OCI-LY7 (cell line): ENCODE data around the gene CTSV. TPM values are rescaled to one million over a fixed set of nuclear protein-coding genes. Genes with fewer than 3 reads are reported as not detected.
"Not testable (repeated sequence)": the region's sequence is repeated elsewhere in the genome, so short reads cannot be mapped to it uniquely, and the experiment has no call there.

ENCODE experiments used
- BruUV-seq: library from RNA; stranded (reverse); fragments of 400-500 nt; replicated peaks from 2 replicates; lab custom pipeline; 2021; lab: Mats Ljungman, UMichigan
- CTCF ChIA-PET: fragments of 300-600 bp; sonication (Branson Sonifier 250); formaldehyde crosslinking; loops from one replicate; lab custom pipeline; 2022; ENCODE audit warnings: antibody characterized with exemption; ENCODE audit not compliant: unreplicated experiment; lab: Charles Lee
- POLR2A ChIA-PET: fragments of 300-600 bp; sonication (Branson Sonifier 250); formaldehyde crosslinking; loops from one replicate; lab custom pipeline; 2022; ENCODE audit warnings: antibody characterized with exemption; lab: Charles Lee
- DNase-seq: peaks from one replicate; pipeline ENCODE4 v3.0.0-alpha.2; 2015; ENCODE audit warnings: low spot score
- H2AFZ ChIP-seq: fragments of 200-600 bp; sonication (generic), shearing (Covaris generic); 2 replicates; pipeline ENCODE4 v1.6.1; 2014; ENCODE audit warnings: mild to moderate bottlenecking, antibody characterized with exemption, low read length, moderate library complexity
- H3K27ac ChIP-seq: fragments of 200-600 bp; sonication (generic); 2 replicates; pipeline ENCODE4 v1.5.1; 2014; ENCODE audit warnings: mixed run types, low read depth, mild to moderate bottlenecking, moderate library complexity, low read length, inconsistent platforms; ENCODE audit not compliant: poor library complexity, severe bottlenecking
- H3K36me3 ChIP-seq: fragments of 200-600 bp; sonication (generic); 2 replicates; pipeline ENCODE4 v1.6.1; 2014; ENCODE audit warnings: mild to moderate bottlenecking, antibody characterized with exemption, low read length, moderate library complexity, mixed read lengths; ENCODE audit not compliant: insufficient read depth
- H3K4me1 ChIP-seq: fragments of 200-600 bp; sonication (generic); 2 replicates; pipeline ENCODE4 v1.5.1; 2014; ENCODE audit warnings: mild to moderate bottlenecking, low read length; ENCODE audit not compliant: insufficient read depth, poor library complexity, severe bottlenecking
- H3K4me2 ChIP-seq: fragments of 200-600 bp; sonication (generic); 2 replicates; pipeline ENCODE4 v1.6.1; 2014; ENCODE audit warnings: mild to moderate bottlenecking, low read length
- H3K4me3 ChIP-seq: fragments of 200-600 bp; sonication (generic); 2 replicates; pipeline ENCODE4 v1.5.1; 2014; ENCODE audit warnings: mild to moderate bottlenecking, low read depth, low read length; ENCODE audit not compliant: poor library complexity, severe bottlenecking
- H3K79me2 ChIP-seq: fragments of 200-600 bp; sonication (generic); 2 replicates; pipeline ENCODE4 v1.6.1; 2016; ENCODE audit warnings: low read depth, mild to moderate bottlenecking, low read length, moderate library complexity, mixed read lengths; ENCODE audit not compliant: insufficient read depth
- H3K9me2 ChIP-seq: fragments of 200-600 bp; sonication (generic); 2 replicates; pipeline ENCODE4 v1.6.1; 2016; ENCODE audit warnings: mild to moderate bottlenecking, low read length, mixed read lengths; ENCODE audit not compliant: insufficient read depth
- H3K9me3 ChIP-seq: fragments of 200-600 bp; sonication (generic); 2 replicates; pipeline ENCODE4 v1.6.1; 2014; ENCODE audit warnings: mild to moderate bottlenecking, mixed run types, low read length, mixed read lengths
- H4K20me1 ChIP-seq: fragments of 200-600 bp; sonication (generic); 2 replicates; pipeline ENCODE4 v1.6.1; 2014; ENCODE audit warnings: mild to moderate bottlenecking, antibody characterized with exemption, low read length, moderate library complexity, mixed read lengths; ENCODE audit not compliant: insufficient read depth
- intact Hi-C: fragments of 100-400 bp; cut with micrococcal nuclease; formaldehyde crosslinking; loops from one replicate; pipeline ENCODE4 v1.10.0; 2022; ENCODE audit not compliant: unreplicated experiment
- total RNA-seq, 2 experiments: library from RNA; depleted of rRNA in 1 of 2; stranded (reverse); fragments of >200 nt in 1 of 2; shearing (Covaris generic) in 1 of 2; gene quantifications; 2 replicates each; pipeline ENCODE4 v1.2.3, GENCODE V29; 2014 to 2022

The CTSV gene
- total RNA-seq, 2 experiments from 2014 or later, result 0.25 to 1.3 TPM

DNA sequence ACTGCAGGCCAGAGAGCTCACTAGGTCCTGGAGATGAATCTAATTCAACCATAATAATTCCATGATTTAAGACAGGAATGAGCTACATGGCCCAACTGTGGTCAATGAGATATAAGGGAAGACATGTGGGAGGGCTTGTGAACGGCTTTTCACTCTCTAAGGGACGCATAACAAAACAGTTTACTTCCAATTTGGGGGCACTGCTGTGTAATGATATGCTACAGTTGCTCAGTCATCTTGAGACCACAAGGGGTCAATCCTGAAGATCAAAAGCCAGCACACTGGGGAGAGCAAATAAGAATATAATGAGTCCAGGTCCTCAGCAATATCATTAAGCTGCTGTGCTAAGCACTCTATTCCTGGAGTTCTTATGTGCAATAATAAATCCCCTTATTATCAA, 46.6 kb downstream of the CTSV start:
- H3K4me3 ChIP-seq, H3K9me2 ChIP-seq, DNase-seq, H2AFZ ChIP-seq, H3K27ac ChIP-seq, H3K4me1 ChIP-seq, H3K36me3 ChIP-seq, H3K9me3 ChIP-seq, H4K20me1 ChIP-seq, H3K4me2 ChIP-seq, CTCF ChIA-PET, BruUV-seq, POLR2A ChIA-PET, intact Hi-C loops: not testable (repeated sequence)
- H3K79me2 ChIP-seq, result peaks cover 50% of the 10 kb centered on the region

DNA sequence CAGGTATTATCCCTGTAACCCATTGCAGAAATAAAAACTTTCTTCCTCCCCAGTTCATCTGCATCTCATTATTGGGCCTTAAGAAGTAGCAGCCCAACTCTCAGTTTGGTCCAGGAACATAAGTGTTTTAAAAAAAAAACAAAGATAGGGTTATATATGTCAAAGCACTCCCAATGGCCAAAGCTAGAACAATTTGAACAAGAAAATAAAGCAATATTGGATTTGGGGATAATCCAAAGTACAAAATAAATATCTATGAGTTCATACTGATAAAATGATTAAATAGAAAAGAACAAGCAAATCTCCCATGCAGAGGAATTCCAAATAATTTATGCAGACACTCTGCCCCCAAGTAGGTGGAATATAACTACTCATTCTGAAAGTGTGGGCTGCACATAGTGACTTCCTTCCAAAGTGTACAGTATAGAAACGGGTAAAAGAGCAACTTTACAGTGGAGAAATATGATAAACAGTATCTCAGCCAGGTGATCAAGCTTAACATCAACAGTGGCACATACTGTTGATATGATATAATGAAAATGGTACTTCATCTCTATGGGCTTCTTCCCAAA, 49.1 kb downstream of the CTSV start:
- H2AFZ ChIP-seq, H3K9me2 ChIP-seq, CTCF ChIA-PET: not testable (repeated sequence)

DNA sequence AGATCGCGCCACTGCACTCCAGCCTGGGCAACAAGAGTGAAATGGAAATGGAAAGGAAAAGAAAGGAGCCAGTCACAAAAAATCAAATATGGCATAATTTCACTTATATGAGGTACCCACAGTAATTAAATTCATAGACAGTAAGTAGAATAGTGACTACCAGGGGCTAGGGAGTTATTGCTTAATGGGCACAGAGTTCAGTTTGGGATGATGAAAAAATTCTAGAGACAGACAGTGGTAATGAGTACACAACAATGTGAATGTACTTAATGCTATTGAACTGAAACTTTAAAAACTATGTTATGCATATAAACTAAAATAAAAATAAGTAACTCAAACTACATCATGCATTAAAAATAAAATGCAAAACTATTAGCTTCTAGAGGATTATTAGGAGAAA, 54.1 kb downstream of the CTSV start:
- CTCF ChIA-PET, H2AFZ ChIP-seq: not testable (repeated sequence)
- H3K79me2 ChIP-seq, result peaks cover 44% of the 10 kb centered on the region

More for the DNA sequence above, 49.1 kb downstream of the CTSV start:
- H3K4me3 ChIP-seq, H4K20me1 ChIP-seq, H3K36me3 ChIP-seq, BruUV-seq, POLR2A ChIA-PET, intact Hi-C loops, H3K9me3 ChIP-seq, H3K4me2 ChIP-seq, H3K27ac ChIP-seq, H3K4me1 ChIP-seq, DNase-seq: not testable (repeated sequence)
- H3K79me2 ChIP-seq, result peaks cover 58% of the 10 kb centered on the region

DNA sequence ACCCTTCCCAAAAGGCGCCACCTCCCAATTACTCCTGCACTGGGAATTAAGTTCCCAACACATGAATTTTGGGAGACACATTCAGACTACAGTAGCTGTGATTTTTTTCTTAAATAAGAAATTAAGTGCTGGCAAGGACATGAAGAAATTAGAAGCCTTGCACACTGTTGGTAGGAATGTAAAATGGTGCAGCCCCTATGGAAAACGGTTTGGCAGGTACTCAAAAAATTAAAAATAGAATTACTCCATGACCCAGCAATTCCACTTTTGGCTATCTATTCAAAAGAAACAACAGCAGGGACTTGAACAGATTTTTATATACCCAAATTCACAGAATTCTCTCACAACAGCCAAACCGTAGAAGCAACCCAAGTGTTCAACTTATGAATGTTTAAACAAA, 54.8 kb downstream of the CTSV start:
- H3K9me3 ChIP-seq, CTCF ChIA-PET, H3K27ac ChIP-seq, H3K36me3 ChIP-seq, H3K4me3 ChIP-seq, H3K4me2 ChIP-seq, BruUV-seq, H2AFZ ChIP-seq, H3K9me2 ChIP-seq, POLR2A ChIA-PET, H3K4me1 ChIP-seq, H4K20me1 ChIP-seq, intact Hi-C loops, DNase-seq: not testable (repeated sequence)
- peaks cover 46% of the 10 kb centered on the region for H3K79me2 ChIP-seq

More for the DNA sequence above, 54.1 kb downstream of the CTSV start:
- H3K27ac ChIP-seq, H3K4me2 ChIP-seq, H4K20me1 ChIP-seq, BruUV-seq, DNase-seq, H3K9me2 ChIP-seq, H3K4me1 ChIP-seq, H3K4me3 ChIP-seq, H3K36me3 ChIP-seq, intact Hi-C loops, H3K9me3 ChIP-seq, POLR2A ChIA-PET: not testable (repeated sequence)

DNA sequence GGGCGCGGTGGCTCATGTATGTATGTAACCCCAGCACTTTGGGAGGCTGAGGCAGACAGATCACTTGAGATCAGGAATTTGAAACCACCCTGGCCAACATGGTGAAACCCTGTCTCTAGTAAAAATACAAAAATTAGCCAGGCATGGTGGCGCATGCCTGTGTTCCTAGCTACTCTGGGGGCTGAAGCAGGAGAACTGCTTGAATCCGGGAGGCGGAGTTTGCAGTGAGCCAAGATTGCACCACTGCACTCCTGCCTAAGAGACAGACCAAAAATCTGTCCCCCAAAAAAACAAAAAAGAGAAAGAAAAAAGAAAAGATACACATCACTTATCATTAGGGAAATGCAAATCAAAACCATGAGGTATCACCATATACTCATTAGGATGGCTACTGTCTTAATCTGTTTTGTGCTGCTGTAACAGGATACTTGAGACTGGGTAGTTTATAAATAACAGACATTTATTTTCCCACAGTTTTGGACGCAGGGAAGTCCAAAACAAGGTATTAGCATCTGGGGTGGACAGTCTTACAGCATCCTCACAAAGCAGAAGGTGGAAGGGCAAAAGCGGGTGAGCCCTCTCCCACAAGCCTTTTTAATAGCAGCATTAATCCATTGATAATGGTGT, 55.3 kb downstream of the CTSV start:
- H3K4me2 ChIP-seq, intact Hi-C loops, BruUV-seq, H3K4me1 ChIP-seq, H2AFZ ChIP-seq, H3K9me2 ChIP-seq, H3K36me3 ChIP-seq, H4K20me1 ChIP-seq, H3K9me3 ChIP-seq, POLR2A ChIA-PET, DNase-seq, H3K4me3 ChIP-seq, CTCF ChIA-PET, H3K27ac ChIP-seq: not testable (repeated sequence)
- peaks cover 46% of the 10 kb centered on the region for H3K79me2 ChIP-seq
